Effector CD8-positive, alpha-beta T cell (primary cell): Measurements from ENCODE around the gene AURKAIP1.

Source experiments
- DNase-seq: peaks from one replicate; lab custom pipeline; 2025; lab: John Stamatoyannopoulos, UW

Gene AURKAIP1

GRCh38 chr1:1333551-1334241 lies 41.3 kb downstream of the AURKAIP1 start:
- DNase-seq = no peak

- DNase-seq = no peak
Observed at GRCh38 chr1:1332774-1333480, 42.1 kb downstream of the AURKAIP1 start.

- DNase-seq = no peak
Observed at GRCh38 chr1:1332031-1332755, 42.8 kb downstream of the AURKAIP1 start.

- DNase-seq = no peak
Observed at GRCh38 chr1:1331068-1331965, 43.7 kb downstream of the AURKAIP1 start, which contains the start of gene TAS1R3. TSS of gene TAS1R3 (plus strand) at chr1:1331280. CDS start at chr1:1331346, 66 bp downstream.

- no peak for DNase-seq
Observed at GRCh38 chr1:1330366-1331067, 44.5 kb downstream of the AURKAIP1 start.

- DNase-seq = no peak
Observed at GRCh38 chr1:1329304-1330210, 45.5 kb downstream of the AURKAIP1 start.

GRCh38 chr1:1328254-1328653 lies 46.8 kb downstream of the AURKAIP1 start:
- DNase-seq = no peak

GRCh38 chr1:1327291-1327690 lies 47.7 kb downstream of the AURKAIP1 start:
- DNase-seq = no peak

GRCh38 chr1:1326075-1326605 lies 48.9 kb downstream of the AURKAIP1 start:
- DNase-seq = no peak

- DNase-seq = no peak
Observed at GRCh38 chr1:1325288-1326074, 49.5 kb downstream of the AURKAIP1 start.

GRCh38 chr1:1324524-1325287 lies 50.3 kb downstream of the AURKAIP1 start, which contains the start of the genes CPTP and INTS11:
TSS of gene CPTP (plus strand) at chr1:1324802. CDS start at chr1:1326911, 2,109 bp downstream.
TSS of gene INTS11 (minus strand) at chr1:1324660. CDS start at chr1:1324608, 52 bp downstream.
- peak; percentile 95 for DNase-seq

GRCh38 chr1:1324084-1324523 lies 50.9 kb downstream of the AURKAIP1 start:
- no peak for DNase-seq
